ENCODE results near the gene TMEM132A.

DNA sequence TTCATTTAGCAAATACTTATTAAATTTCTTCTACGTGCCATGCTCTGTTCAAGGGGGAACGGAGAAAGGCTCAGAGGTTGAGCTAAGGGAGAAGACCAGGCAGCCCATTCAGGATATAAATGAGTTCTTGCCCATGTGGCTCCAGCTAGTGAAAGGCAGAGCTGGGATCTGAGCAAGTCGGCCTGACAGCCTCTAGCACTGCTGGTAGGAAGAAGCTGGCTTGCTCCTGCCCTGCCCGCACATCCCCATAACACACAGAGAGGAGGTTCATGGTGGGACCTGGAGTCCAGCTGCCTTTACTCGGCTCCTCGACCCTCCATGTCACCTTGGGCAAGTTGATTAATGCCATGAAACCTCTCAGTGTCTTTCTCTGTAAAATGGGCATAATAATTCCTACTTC is 25.8 kb downstream of the TMEM132A start:
- TF ChIP-seq POLR2A (conservative IDR thresholded peaks at IDR 0.05) (no peak), CBX5 (IDR thresholded peaks at IDR 0.05; ENCODE audit: borderline replicate concordance, low read depth) (no peak), EZH2 (IDR thresholded peaks at IDR 0.05; ENCODE audit: borderline replicate concordance, low read depth, low read length) (no peak), ELF2 (CRISPR knock-in tag; IDR thresholded peaks at IDR 0.05) (no peak), ZBED1 (IDR thresholded peaks at IDR 0.05) (no peak), ZNF444 (CRISPR knock-in tag; IDR thresholded peaks at IDR 0.05) (no peak), ZZZ3 (IDR thresholded peaks at IDR 0.05) (no peak)
- TF ChIP-seq, protein P1, sequence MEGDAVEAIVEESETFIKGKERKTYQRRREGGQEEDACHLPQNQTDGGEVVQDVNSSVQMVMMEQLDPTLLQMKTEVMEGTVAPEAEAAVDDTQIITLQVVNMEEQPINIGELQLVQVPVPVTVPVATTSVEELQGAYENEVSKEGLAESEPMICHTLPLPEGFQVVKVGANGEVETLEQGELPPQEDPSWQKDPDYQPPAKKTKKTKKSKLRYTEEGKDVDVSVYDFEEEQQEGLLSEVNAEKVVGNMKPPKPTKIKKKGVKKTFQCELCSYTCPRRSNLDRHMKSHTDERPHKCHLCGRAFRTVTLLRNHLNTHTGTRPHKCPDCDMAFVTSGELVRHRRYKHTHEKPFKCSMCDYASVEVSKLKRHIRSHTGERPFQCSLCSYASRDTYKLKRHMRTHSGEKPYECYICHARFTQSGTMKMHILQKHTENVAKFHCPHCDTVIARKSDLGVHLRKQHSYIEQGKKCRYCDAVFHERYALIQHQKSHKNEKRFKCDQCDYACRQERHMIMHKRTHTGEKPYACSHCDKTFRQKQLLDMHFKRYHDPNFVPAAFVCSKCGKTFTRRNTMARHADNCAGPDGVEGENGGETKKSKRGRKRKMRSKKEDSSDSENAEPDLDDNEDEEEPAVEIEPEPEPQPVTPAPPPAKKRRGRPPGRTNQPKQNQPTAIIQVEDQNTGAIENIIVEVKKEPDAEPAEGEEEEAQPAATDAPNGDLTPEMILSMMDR (IDR thresholded peaks at IDR 0.05 in 2 of 3, conservative IDR thresholded peaks at IDR 0.05 in 1 of 3; ENCODE audit: insufficient read depth in 2 of 3, low read depth in 1 of 3, low read length in 3 of 3): no peak
- TF ChIP-seq, protein P2, sequence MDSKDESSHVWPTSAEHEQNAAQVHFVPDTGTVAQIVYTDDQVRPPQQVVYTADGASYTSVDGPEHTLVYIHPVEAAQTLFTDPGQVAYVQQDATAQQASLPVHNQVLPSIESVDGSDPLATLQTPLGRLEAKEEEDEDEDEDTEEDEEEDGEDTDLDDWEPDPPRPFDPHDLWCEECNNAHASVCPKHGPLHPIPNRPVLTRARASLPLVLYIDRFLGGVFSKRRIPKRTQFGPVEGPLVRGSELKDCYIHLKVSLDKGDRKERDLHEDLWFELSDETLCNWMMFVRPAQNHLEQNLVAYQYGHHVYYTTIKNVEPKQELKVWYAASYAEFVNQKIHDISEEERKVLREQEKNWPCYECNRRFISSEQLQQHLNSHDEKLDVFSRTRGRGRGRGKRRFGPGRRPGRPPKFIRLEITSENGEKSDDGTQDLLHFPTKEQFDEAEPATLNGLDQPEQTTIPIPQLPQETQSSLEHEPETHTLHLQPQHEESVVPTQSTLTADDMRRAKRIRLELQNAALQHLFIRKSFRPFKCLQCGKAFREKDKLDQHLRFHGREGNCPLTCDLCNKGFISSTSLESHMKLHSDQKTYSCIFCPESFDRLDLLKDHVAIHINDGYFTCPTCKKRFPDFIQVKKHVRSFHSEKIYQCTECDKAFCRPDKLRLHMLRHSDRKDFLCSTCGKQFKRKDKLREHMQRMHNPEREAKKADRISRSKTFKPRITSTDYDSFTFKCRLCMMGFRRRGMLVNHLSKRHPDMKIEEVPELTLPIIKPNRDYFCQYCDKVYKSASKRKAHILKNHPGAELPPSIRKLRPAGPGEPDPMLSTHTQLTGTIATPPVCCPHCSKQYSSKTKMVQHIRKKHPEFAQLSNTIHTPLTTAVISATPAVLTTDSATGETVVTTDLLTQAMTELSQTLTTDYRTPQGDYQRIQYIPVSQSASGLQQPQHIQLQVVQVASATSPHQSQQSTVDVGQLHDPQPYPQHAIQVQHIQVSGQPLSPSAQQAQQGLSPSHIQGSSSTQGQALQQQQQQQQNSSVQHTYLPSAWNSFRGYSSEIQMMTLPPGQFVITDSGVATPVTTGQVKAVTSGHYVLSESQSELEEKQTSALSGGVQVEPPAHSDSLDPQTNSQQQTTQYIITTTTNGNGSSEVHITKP (IDR thresholded peaks at IDR 0.05; ENCODE audit: partially characterized antibody): no peak
